HepG2 (cell line): Measurements from ENCODE around the gene OSTF1. TPM values are rescaled to one million over a fixed set of nuclear protein-coding genes. Genes with fewer than 3 reads are reported as not detected.

Experiments used
- ATAC-seq: fragments of 200-7000 bp; cut with Tn5 transposase; 3 replicates; pipeline ENCODE4 v1.9.1; 2020; ENCODE audit warnings: mild to moderate bottlenecking, moderate library complexity
- BruUV-seq: library from RNA; stranded (reverse); fragments of 400-500 nt; replicated peaks from 2 replicates; lab custom pipeline; 2021; lab: Mats Ljungman, UMichigan
- CTCF ChIA-PET: fragments of 300-600 bp; formaldehyde crosslinking; extraction: SDS; loops from one replicate; lab custom pipeline; 2021; ENCODE audit warnings: low total read pairs, inconsistent platforms, low intra/inter-chr PET ratio; lab: Yijun Ruan, JAX
- POLR2A ChIA-PET: fragments of 350-600 bp; sonication (Branson Sonifier 250); formaldehyde crosslinking; loops from one replicate; lab custom pipeline; 2020; ENCODE audit warnings: antibody characterized with exemption, inconsistent platforms; lab: Yijun Ruan, JAX
- DNase-seq: peaks from one replicate; pipeline ENCODE4 v3.0.0-alpha.2; 2015; ENCODE audit warnings: low spot score
- FAIRE-seq: peaks from 3 replicates; lab custom pipeline; 2011; peaks lifted over from hg19 to GRCh38; lab: Jason Lieb, UNC
- H2AFZ ChIP-seq: one replicate; pipeline ENCODE4 v1.6.1; 2011; ENCODE audit warnings: low read length, inconsistent platforms
- H3K27ac ChIP-seq: fragments of 300-600 bp; 3 replicates; pipeline ENCODE4 v1.8.0; 2011; ENCODE audit warnings: mixed run types, mild to moderate bottlenecking, mixed read lengths, low read length, inconsistent platforms; ENCODE audit not compliant: insufficient read depth; ENCODE audit errors: extremely low read length
- H3K27me3 ChIP-seq, 2 experiments: fragments of 200-600 bp in 1 of 2; 2 replicates in 1 of 2; 3 replicates in 1 of 2; pipeline versions ENCODE4 v1.6.0 to v1.8.0; 2011; ENCODE audit warnings: low read length in 2 of 2, mild to moderate bottlenecking in 2 of 2, moderate library complexity in 2 of 2, inconsistent platforms in 1 of 2; ENCODE audit not compliant: insufficient read depth in 2 of 2, control insufficient read depth in 1 of 2
- H3K36me3 ChIP-seq, 2 experiments: fragments of 200-600 bp in 1 of 2; replicated peaks in 1 of 2; 2 replicates in 1 of 2; 3 replicates in 1 of 2; pipeline versions ENCODE4 v1.5.1 to v1.8.0; 2011; ENCODE audit warnings: low read length in 2 of 2, inconsistent platforms in 1 of 2; ENCODE audit not compliant: insufficient read depth in 2 of 2, control insufficient read depth in 1 of 2
- H3K4me1 ChIP-seq: 2 replicates; pipeline ENCODE4 v1.5.1; 2012; ENCODE audit warnings: low read length, inconsistent platforms; ENCODE audit not compliant: insufficient read depth
- H3K4me2 ChIP-seq: 2 replicates; pipeline ENCODE4 v1.6.0; 2011; ENCODE audit warnings: low read depth, low read length, inconsistent platforms
- H3K4me3 ChIP-seq, 3 experiments: fragments of 200-600 bp in 1 of 3; sonication (generic), shearing (Covaris generic) in 1 of 3; replicated peaks in 1 of 3; 2 replicates each; pipeline ENCODE4 v1.5.1; 2011 to 2016; ENCODE audit warnings: low read length in 3 of 3, inconsistent platforms in 2 of 3, low read depth in 2 of 3, mild to moderate bottlenecking in 2 of 3, control low read depth in 1 of 3, mixed read lengths in 1 of 3; ENCODE audit not compliant: insufficient read depth in 1 of 3
- H3K79me2 ChIP-seq: one replicate; pipeline ENCODE4 v1.6.1; 2011; ENCODE audit warnings: low read length, inconsistent platforms; ENCODE audit not compliant: insufficient read depth
- H3K9ac ChIP-seq: 2 replicates; pipeline ENCODE4 v1.6.0; 2011; ENCODE audit warnings: mild to moderate bottlenecking, low read depth, low read length, inconsistent platforms; ENCODE audit not compliant: insufficient read depth
- H3K9me3 ChIP-seq: 2 replicates; pipeline ENCODE4 v1.5.1; 2012; ENCODE audit warnings: mild to moderate bottlenecking, low read length
- H4K20me1 ChIP-seq: 2 replicates; pipeline ENCODE4 v1.6.0; 2011; ENCODE audit warnings: inconsistent platforms, mild to moderate bottlenecking, low read length, moderate library complexity; ENCODE audit not compliant: insufficient read depth
- ARID2 ChIP-seq: sonication (generic); formaldehyde crosslinking; IDR thresholded peaks from 2 replicates; pipeline ENCODE4 v1.8.1; 2022; ENCODE audit warnings: mild to moderate bottlenecking, missing genetic modification reagents, borderline replicate concordance
- CBFB ChIP-seq: sonication (generic); formaldehyde crosslinking; IDR thresholded peaks from 2 replicates; pipeline ENCODE4 v1.4.0; 2020; ENCODE audit warnings: missing genetic modification reagents
- CTCF ChIP-seq: sonication (generic); formaldehyde crosslinking; IDR thresholded peaks from 2 replicates; pipeline ENCODE4 v1.5.0; 2020; ENCODE audit warnings: mild to moderate bottlenecking, missing genetic modification reagents, moderate library complexity
- E2F5 ChIP-seq: sonication (generic); formaldehyde crosslinking; conservative IDR thresholded peaks from 2 replicates; pipeline ENCODE4 v1.4.0; 2020; ENCODE audit warnings: missing genetic modification reagents
- KLF12 ChIP-seq: sonication (generic); formaldehyde crosslinking; IDR thresholded peaks from 2 replicates; pipeline ENCODE4 v1.4.0; 2020; ENCODE audit warnings: missing genetic modification reagents, borderline replicate concordance
- KLF6 ChIP-seq: IDR thresholded peaks from 2 replicates; pipeline ENCODE4 v1.8.0; 2016; ENCODE audit warnings: missing biosample characterization, missing genetic modification reagents
- POLR2AphosphoS5 ChIP-seq: IDR thresholded peaks from 2 replicates; pipeline ENCODE4 v1.6.1; 2012; ENCODE audit warnings: low read depth, low read length
- SRSF4 ChIP-seq: fragments of 200-400 bp; formaldehyde crosslinking; IDR thresholded peaks from one replicate; pipeline ENCODE4 v1.6.1; 2018; ENCODE audit warnings: mild to moderate bottlenecking, low read depth, low read length, moderate library complexity; ENCODE audit not compliant: poor library complexity, severe bottlenecking
- STAG1 ChIP-seq: sonication (generic); formaldehyde crosslinking; IDR thresholded peaks from 2 replicates; pipeline ENCODE4 v1.4.0; 2020; ENCODE audit warnings: missing genetic modification reagents
- TP53 ChIP-seq: sonication (generic); formaldehyde crosslinking; conservative IDR thresholded peaks from 2 replicates; pipeline ENCODE4 v1.4.0; 2020; ENCODE audit warnings: missing genetic modification reagents
- WIZ ChIP-seq: sonication (generic); formaldehyde crosslinking; IDR thresholded peaks from 2 replicates; pipeline ENCODE4 v1.5.1; 2020; ENCODE audit warnings: mild to moderate bottlenecking, missing genetic modification reagents
- ZFYVE20 ChIP-seq: sonication (generic); formaldehyde crosslinking; IDR thresholded peaks from 2 replicates; pipeline ENCODE4 v1.8.0; 2023; ENCODE audit warnings: low read depth, mild to moderate bottlenecking, moderate library complexity, missing genetic modification reagents, borderline replicate concordance
- ZNF350 ChIP-seq: sonication (generic); formaldehyde crosslinking; IDR thresholded peaks from 2 replicates; pipeline ENCODE4 v1.4.0; 2020; ENCODE audit warnings: mild to moderate bottlenecking, low read depth, missing genetic modification reagents, borderline replicate concordance
- ZNF546 ChIP-seq: sonication (generic); formaldehyde crosslinking; conservative IDR thresholded peaks from 2 replicates; pipeline ENCODE4 v1.8.1; 2023; ENCODE audit warnings: mild to moderate bottlenecking, missing genetic modification reagents
- ZNF563 ChIP-seq: sonication (generic); formaldehyde crosslinking; IDR thresholded peaks from 2 replicates; pipeline ENCODE4 v1.8.0; 2022; ENCODE audit warnings: mild to moderate bottlenecking, moderate library complexity, missing genetic modification reagents
- ZNF616 ChIP-seq: sonication (generic); formaldehyde crosslinking; IDR thresholded peaks from 2 replicates; pipeline ENCODE4 v1.5.0; 2020; ENCODE audit warnings: low read depth, mild to moderate bottlenecking, missing genetic modification reagents
- ZNF7 ChIP-seq: IDR thresholded peaks from 2 replicates; pipeline ENCODE4 v1.6.1; 2016; ENCODE audit warnings: missing biosample characterization, missing genetic modification reagents
- ZNF891 ChIP-seq: sonication (generic); formaldehyde crosslinking; IDR thresholded peaks from 2 replicates; pipeline ENCODE4 v1.5.0; 2020; ENCODE audit warnings: mild to moderate bottlenecking, missing genetic modification reagents
- WGBS: methylation state at CpG from one replicate; pipeline ENCODE4 v1.1.6; 2017; ENCODE audit warnings: low lambda C conversion rate; 5-methylcytosine and 5-hydroxymethylcytosine counted together
- in situ Hi-C: cut with HindIII; loops from 2 replicates; pipeline ENCODE4 v1.10.0; 2017; ENCODE audit warnings: low pct_unique_long_range_greater_than_20kb; ENCODE audit not compliant: extremely low pct_ligation_motif_present
- intact Hi-C: fragments of 100-400 bp; cut with micrococcal nuclease; formaldehyde crosslinking; loops from one replicate; pipeline ENCODE4 v1.10.0; 2022; ENCODE audit not compliant: unreplicated experiment
- polyA plus RNA-seq, 8 experiments: library from polyadenylated mRNA; depleted of rRNA in 3 of 8; stranded (reverse) in 7 of 8; unstranded in 1 of 8; fragments of >200 nt; fragmentation: Illumina TruSeq in 4 of 8; extraction: Trizol in 4 of 8; gene quantifications; 2 replicates each; pipeline versions ENCODE4 v1.2.1 to v1.2.3, GENCODE V29; 2011 to 2016; ENCODE audit warnings: low read depth in 4 of 8, missing spikeins in 1 of 8, mixed read lengths in 1 of 8; ENCODE audit not compliant: insufficient read depth in 1 of 8
- total RNA-seq, 5 experiments: library from RNA; depleted of rRNA; stranded (reverse); fragments of >200 nt; fragmentation: Illumina TruSeq; extraction: Trizol; gene quantifications; 2 replicates each; pipeline ENCODE4 v1.2.3, GENCODE V29; 2016; ENCODE audit warnings: low read depth in 1 of 5

Gene OSTF1
- total and polyA plus RNA-seq, 2 of the 13 experiments (the other 11 are each of a cell fraction or from before 2014, with no cell fraction given), result 16.8 to 39.0 TPM

GRCh38 chr9:75186767-75187380, 98.6 kb downstream of the OSTF1 start:
- in situ Hi-C loops (no loop called here), intact Hi-C loops (loop anchor here (1.0 kb wide), 1 partner anchor 413 kb away; no protein-coding TSS in a partner anchor)
- Histone ChIP-seq H3K4me3 (no peak overlapping the region), H4K20me1 (no peaks in the 10 kb centered on the region), H3K4me2 (no peak overlapping the region), H3K27ac (no peak overlapping the region), H3K9ac (no peak overlapping the region), H3K79me2 (no peaks in the 10 kb centered on the region), H3K27me3 (no peaks in the 10 kb centered on the region), H3K4me1 (no peaks in the 10 kb centered on the region), H2AFZ (no peak overlapping the region), H3K36me3 (no peaks in the 10 kb centered on the region), H3K9me3 (no peaks in the 10 kb centered on the region)
- ChIA-PET POLR2A (no interaction called here), CTCF (interaction anchor here (1.0 to 1.4 kb wide), 4 partner anchors 51 to 668 kb away, joined by 3 to 4 read pairs (median 3); no protein-coding TSS in a partner anchor)
- BruUV-seq, result no TSS peak
- TF ChIP-seq ARID2 (CRISPR knock-in tag), result no peak
- TF ChIP-seq STAG1 (CRISPR knock-in tag), result peak; percentile 13; the same call in 1 of the 2 replicates
- TF ChIP-seq CTCF (CRISPR knock-in tag), result peak; percentile 50
- TF ChIP-seq KLF6 (CRISPR knock-in tag), result no peak
- DNase-seq (no peak), FAIRE-seq (no peak), ATAC-seq (no peak)
- 22% methylated on average over 4 of the region's 4 CpGs for WGBS

GRCh38 chr9:75188756-75189155, 100.4 kb downstream of the OSTF1 start:
- Histone ChIP-seq H3K9ac (no peak overlapping the region), H3K4me3 (no peak overlapping the region), H3K27ac (no peak overlapping the region), H3K79me2 (no peaks in the 10 kb centered on the region), H2AFZ (no peak overlapping the region), H3K4me1 (no peaks in the 10 kb centered on the region), H3K9me3 (no peaks in the 10 kb centered on the region), H3K4me2 (no peak overlapping the region), H3K27me3 (no peaks in the 10 kb centered on the region), H3K36me3 (no peaks in the 10 kb centered on the region), H4K20me1 (no peaks in the 10 kb centered on the region)
- in situ Hi-C loops (no loop called here), intact Hi-C loops (no loop called here)
- no peak for ATAC-seq
- ChIA-PET CTCF (no interaction called here), POLR2A (no interaction called here)
- no TSS peak for BruUV-seq
- no peak for DNase-seq
- FAIRE-seq, result no peak
- 6% methylated on average over 2 of the region's 2 CpGs for WGBS
- TF ChIP-seq POLR2AphosphoS5 (no peak), ZNF546 (no peak), ZNF7 (CRISPR knock-in tag) (no peak), ZNF616 (no peak), CBFB (CRISPR knock-in tag) (no peak), TP53 (CRISPR knock-in tag) (no peak), ZNF350 (CRISPR knock-in tag) (no peak), ZNF891 (CRISPR knock-in tag) (no peak), SRSF4 (no peak), E2F5 (no peak), KLF12 (no peak), WIZ (CRISPR knock-in tag) (no peak), ZFYVE20 (CRISPR knock-in tag) (no peak), ZNF563 (CRISPR knock-in tag) (no peak)
